DMS 273 treated with DMSO at 0.1 percent for 48 hours (cell line): Measurements from ENCODE around the gene NR1H3.

ENCODE experiments used
- DNase-seq: peaks from one replicate; lab custom pipeline; 2025; lab: John Stamatoyannopoulos, UW

The NR1H3 gene

GRCh38 chr11:47244448-47245350 lies 13.1 kb upstream of the NR1H3 start:
- DNase-seq = no peak

DNA sequence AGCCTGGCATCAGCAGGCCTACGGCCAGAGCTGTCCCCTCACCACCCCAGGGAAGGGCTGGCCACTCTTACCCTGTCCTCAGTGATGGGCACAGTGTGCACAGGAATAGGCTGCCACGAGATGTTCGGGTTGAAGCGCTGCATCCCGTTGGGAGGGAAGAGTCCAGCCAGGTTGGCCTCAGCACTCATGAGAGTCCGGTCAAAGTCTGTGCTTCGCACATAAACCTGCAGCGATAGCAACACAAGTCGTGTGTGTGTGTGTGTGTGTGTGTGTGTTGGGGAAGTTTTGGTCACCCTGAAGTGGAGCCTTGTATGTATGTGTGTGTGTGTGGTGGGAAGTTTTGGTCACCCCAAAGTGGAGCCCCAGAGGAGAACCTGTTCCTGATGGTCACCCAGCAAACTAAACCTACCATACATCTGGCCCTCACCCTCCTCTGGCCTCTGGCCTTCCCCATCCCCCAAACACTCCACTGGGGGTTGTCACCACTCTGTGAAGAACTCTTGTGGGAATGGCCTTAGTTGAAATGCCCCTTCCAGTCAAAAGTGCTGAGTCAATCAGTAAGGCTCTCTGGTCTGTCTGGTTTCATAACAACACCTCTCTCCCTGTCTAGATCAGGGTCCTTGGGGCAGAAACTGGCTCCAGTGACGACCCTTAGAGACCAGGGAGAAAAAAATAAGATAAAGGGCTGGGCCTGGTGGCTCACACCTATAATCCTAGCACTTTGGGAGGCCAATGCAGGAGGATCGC lies 12.0 kb upstream of the NR1H3 start:
- DNase-seq = no peak

DNA sequence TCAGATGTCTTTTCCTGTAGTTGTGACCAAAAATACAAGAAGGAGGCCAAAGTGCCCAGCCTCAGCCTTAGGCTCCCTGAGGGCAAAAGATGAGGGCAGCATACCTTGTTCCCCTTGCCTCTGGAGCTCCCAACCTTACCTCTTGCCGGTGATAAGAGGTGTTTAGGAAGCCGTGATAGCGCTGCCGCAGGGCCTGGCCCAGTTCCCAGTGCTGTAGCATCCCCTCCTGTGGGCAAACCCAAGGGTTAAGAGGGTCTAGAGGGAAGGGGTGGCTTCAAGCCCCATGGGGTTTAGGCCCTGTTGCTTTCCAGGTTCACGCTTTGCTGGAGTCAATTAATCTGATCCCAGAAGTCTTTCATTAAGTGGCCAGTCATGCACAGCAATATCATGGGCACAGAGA lies 10.3 kb upstream of the NR1H3 start:
- DNase-seq = no peak

DNA sequence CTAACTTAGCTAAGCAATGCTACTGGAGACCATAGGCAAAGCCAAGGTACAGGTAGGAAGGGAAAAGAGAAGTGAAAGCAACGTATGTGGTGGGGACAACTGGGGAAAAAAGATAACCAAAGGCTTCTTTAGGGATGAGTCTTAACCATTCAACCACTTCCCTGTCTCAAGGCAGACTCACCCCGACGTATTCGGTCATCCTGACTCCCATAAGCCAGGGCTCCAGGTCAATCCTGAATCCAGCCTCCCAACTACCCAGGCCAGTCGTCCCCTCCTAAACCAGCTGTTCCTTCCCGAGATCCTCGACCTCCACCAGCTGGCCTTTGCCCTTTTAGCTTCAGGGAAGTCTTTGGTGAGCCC lies 9.5 kb upstream of the NR1H3 start:
- DNase-seq = no peak

DNA sequence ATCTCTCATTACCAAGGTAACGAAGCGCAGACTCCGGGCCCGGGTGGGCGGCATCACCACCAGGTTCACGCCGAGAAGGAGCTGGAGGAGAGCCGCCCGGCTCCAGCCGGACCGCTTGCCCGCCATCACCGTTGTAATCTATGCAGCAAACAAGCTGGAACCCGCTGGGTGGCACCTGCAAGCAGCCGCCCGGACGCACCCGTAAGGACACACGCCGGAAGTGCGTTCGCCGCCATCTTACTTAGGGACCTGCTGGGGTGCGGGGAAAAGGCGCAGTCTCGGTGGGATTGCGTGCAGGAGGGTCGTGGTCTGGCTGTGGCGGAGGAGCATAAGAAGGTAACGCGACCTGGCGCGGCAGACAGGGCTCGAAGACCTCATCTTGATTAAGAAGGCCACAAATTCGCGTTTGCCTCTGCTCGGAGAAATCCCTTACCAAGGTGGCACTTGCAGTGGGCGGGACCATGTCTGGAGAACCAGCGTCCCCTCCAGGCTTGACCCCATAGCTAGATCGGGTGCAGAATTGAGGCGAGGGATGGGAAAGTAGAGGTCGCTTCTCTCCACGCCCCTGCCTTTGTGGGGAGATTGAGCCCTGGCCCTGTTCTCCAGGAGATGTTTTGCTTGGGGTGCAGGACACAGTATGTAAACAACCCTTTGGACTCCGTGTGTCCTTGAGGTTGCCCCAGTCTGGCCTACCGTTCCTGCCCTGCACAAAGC lies 9.0 kb upstream of the NR1H3 start, which contains the start of gene ACP2:
ACP2 (minus strand) TSS at position 151 of the 714 bp plus-strand sequence; CDS start at position 126, 25 bp downstream.
- peak; percentile 64 for DNase-seq

DNA sequence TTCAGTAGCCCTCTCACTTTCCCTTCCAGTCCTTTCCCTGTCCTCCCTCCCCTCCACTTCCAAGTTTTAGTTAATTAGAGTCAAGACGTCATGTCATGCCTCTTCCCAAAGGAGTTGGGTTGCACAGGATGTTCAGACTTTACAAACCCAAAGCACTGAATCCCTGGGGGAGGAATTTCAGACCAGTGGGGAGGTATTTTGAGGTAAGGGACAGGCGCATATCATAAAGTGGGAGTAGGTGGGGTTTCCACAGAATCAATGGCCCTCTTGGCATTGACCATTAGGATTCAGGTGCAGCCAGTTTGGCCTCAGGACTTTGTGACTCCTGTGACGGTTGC lies 8.4 kb upstream of the NR1H3 start:
- no peak for DNase-seq

- DNase-seq = no peak
These were observed 6.0 kb upstream of the NR1H3 start for GRCh38 chr11:47251751-47252150.

DNA sequence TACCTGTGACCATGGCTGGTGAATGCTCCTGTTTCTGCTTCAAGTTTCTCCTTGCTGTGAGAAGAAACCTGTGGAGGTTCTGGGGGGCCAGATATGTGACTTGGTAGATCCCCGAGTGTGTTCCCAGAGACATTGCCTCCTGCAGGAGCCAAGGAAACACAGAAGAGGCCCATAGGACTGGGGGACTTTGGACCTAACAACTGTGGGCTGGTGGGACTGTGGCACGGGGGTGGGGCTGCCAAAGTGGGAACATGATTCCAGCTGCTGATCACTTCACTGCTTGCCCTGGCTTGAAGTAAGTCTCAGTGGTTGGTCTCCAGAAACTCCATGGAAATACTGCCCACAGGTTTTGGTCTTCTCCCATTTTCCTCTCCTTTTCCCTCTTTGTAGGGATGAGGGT lies 4.1 kb upstream of the NR1H3 start:
- DNase-seq = no peak

DNA sequence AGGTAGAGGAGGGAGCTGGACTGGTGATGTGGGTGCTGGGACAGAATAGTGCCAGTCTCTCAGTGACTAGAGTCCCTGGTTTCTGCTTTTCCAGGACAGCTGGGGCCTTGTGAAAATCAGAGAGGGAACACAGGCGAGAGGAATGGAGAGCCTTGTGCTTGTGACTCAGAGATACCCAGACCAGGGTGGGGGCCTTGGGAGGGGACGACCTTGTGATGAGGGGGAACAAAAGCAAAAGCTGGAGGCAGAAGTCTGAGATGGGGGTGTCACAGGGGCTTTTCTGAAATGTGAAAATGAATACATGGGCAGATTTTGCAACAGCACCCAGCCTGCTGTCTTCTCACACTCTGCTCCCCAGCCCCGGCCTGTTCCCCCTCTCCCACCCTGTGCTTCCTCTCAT lies 3.4 kb upstream of the NR1H3 start:
- DNase-seq = no peak

DNA sequence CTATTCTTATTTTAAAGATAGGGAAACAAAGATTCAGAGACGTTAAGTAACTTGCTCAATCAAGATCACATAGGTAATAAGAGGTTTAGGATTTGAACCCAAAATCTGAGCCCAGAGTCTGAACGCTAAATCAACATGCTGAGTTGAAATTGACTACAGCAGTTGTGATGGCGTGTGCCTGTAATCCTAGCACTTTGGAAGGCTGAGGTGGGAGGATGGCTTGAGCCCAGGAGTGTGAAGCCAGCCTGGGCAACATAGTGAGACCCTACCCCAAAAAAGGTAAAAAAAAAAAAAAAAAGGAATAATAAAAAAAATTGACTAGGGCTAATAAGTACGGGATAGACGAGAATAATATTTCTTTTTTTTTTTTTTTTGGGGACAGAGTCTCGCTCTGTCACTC lies 1.4 kb upstream of the NR1H3 start:
- no peak for DNase-seq

DNA sequence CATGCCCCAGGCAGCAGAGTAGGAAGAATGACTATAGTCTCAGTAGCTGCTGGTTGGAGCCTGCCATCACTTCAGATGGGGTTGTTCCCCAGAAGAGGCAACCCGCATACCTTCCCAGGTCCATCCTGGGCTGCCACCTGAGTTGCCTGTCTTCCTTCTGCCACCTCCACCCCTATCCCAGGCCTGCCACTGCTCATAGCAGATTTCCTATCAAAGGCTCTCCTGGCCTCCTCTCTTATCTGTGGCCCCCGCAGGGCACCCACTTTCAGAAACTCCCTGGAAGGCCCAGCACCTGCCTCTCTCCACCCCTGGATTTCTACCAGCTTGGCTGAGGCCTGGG lies 649 bp upstream of the NR1H3 start:
- no peak for DNase-seq

DNA sequence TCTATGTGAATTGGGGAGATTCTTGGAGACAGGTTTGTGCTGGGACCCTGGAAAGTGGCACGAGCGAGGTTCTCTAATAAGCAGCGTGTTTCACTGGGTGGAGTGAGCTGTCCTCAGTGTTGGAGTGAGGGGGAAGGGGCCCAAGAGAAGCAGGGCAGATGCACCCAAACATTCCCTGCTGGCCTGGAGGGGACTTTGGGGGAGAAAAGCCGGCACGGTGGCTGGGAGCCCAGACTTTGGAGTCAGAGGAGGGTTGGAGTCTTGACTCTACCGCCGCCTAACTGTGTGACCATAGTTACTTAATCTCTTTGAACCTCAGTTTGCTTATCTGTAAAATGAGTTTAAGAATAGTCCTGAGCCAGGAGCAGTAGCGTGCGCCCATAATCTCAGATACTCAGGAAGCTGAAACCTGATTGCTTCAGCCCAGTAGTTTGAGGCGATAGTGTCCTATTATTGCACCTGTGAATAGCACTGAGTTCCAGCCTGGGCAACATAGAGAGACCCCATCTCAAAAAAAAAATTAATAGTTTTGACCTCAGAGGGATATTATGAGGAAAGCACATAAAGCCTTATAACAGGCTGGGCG lies 614 bp downstream of the NR1H3 start:
- no peak for DNase-seq

- no peak for DNase-seq
These were observed 1.6 kb downstream of the NR1H3 start for GRCh38 chr11:47259232-47259977.

- no peak for DNase-seq
These were observed 2.6 kb downstream of the NR1H3 start for GRCh38 chr11:47260366-47260765.

- DNase-seq = no peak
These were observed 3.5 kb downstream of the NR1H3 start for GRCh38 chr11:47261291-47261800.

- DNase-seq = no peak
These were observed 6.3 kb downstream of the NR1H3 start for GRCh38 chr11:47264119-47264518.

GRCh38 chr11:47264521-47264920 lies 6.7 kb downstream of the NR1H3 start:
- DNase-seq = no peak

- no peak for DNase-seq
These were observed 10.1 kb downstream of the NR1H3 start for GRCh38 chr11:47267876-47268275.

DNA sequence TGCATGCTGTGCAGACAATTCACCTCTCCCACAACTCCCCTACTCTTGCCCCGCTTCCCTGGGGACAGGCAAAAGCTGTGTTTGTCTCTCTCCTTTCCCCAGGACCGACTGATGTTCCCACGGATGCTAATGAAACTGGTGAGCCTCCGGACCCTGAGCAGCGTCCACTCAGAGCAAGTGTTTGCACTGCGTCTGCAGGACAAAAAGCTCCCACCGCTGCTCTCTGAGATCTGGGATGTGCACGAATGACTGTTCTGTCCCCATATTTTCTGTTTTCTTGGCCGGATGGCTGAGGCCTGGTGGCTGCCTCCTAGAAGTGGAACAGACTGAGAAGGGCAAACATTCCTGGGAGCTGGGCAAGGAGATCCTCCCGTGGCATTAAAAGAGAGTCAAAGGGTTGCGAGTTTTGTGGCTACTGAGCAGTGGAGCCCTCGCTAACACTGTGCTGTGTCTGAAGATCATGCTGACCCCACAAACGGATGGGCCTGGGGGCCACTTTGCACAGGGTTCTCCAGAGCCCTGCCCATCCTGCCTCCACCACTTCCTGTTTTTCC lies 10.7 kb downstream of the NR1H3 start:
- DNase-seq = no peak

GRCh38 chr11:47269002-47269828 lies 11.4 kb downstream of the NR1H3 start:
- DNase-seq = peak; percentile 55
